NCI-H2081 (cell line): ENCODE measurements around the gene CKB.

ENCODE experiments used
- DNase-seq, 2 experiments: peaks; one replicate each; lab custom pipeline; 2025; lab: John Stamatoyannopoulos, UW

The CKB gene

GRCh38 chr14:103537175-103537990, 14.8 kb upstream of the CKB start:
- DNase-seq, result no peak

- no peak for DNase-seq
Measured at GRCh38 chr14:103536693-103537092, 14.1 kb upstream of the CKB start.

GRCh38 chr14:103535891-103536565, 13.4 kb upstream of the CKB start:
- DNase-seq, result no peak

- DNase-seq, result no peak
Measured at GRCh38 chr14:103535081-103535890, 12.7 kb upstream of the CKB start.

- no peak for DNase-seq
Measured at GRCh38 chr14:103534576-103535061, 12.0 kb upstream of the CKB start.

- no peak for DNase-seq
Measured at GRCh38 chr14:103533999-103534575, 11.5 kb upstream of the CKB start.

- no peak for DNase-seq
Measured at GRCh38 chr14:103533137-103533998, 10.7 kb upstream of the CKB start.

- DNase-seq, result no peak
Measured at GRCh38 chr14:103532216-103533136, 9.8 kb upstream of the CKB start.

- DNase-seq, result no peak
Measured at GRCh38 chr14:103531421-103532215, 9.0 kb upstream of the CKB start.

- DNase-seq, result no peak
Measured at GRCh38 chr14:103530831-103531230, 8.2 kb upstream of the CKB start.

GRCh38 chr14:103530390-103530789, 7.8 kb upstream of the CKB start:
- no peak for DNase-seq

GRCh38 chr14:103529383-103530365, 7.0 kb upstream of the CKB start:
- no peak for DNase-seq

GRCh38 chr14:103528587-103529382, 6.2 kb upstream of the CKB start, which contains the start of gene TRMT61A:
TSS of gene TRMT61A (plus strand) at chr14:103529196. CDS start at chr14:103529979, 783 bp downstream.
- peak; percentile 95 to 96 for DNase-seq

- peak; percentile 24 to 40 for DNase-seq
Measured at GRCh38 chr14:103528146-103528586, 5.5 kb upstream of the CKB start.

- no peak for DNase-seq
Measured at GRCh38 chr14:103527408-103528145, 4.9 kb upstream of the CKB start.

- DNase-seq, result no peak
Measured at GRCh38 chr14:103526914-103527248, 4.3 kb upstream of the CKB start.
